A549 treated with AZD9567 at 1 μM for 4 hours (cell line): ENCODE measurements around the gene SLC35G2. TPM values are rescaled to one million over a fixed set of nuclear protein-coding genes. Genes with fewer than 3 reads are reported as not detected.

Experiments used
- total RNA-seq: library from RNA; stranded (reverse); fragments of 200-300 nt; extraction: Qiagen RNA extraction; gene quantifications from 5 replicates; pipeline ENCODE4 v1.2.3, GENCODE V29; 2022; ENCODE audit not compliant: insufficient read depth

The SLC35G2 gene
- 23.1 to 28.3 TPM (median 27.6 TPM) in 5 replicates for total RNA-seq

DNA sequence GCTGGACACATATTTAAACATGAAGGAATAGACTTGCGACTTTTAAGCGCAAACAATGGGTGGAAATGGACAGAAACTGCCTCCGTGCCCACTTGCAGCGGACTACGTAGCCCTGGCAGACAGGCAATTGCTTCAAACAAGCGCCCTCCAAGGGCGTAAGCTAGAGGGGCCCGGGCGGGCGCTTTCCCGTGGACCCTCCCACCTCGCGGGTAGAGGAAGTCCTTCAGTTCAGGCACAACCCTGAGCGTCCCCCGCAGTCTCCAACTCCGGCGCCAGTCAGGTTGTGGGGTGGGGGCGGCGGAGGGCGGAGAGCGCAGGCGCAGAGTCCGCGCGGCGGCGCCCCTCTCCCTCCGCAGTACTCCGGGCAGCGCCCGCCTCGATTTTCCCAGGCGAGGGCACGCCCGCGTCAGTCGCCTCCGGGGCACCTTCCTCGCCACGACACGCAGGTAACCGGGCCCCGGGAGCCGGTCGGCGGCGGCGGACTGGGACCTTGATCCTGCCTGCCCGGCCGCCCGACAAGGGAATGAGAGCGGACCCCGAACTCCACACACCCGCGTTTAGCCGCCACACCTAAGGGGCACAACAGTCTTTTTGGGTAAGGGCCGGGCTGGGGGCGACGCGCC is at the start of gene SLC35G2:
TSS of gene SLC35G2 (plus strand) at position 358 of the 623 bp plus-strand sequence. CDS start 35,335 bp downstream, outside the sequence.

GRCh38 chr3:136861890-136862616 is 43.1 kb downstream of the SLC35G2 start, which contains the start of gene NCK1:
Gene NCK1 (plus strand): TSS chr3:136862208. CDS start chr3:136928002, 65,794 bp downstream.

Other genes with a start within 250 kb of the SLC35G2 start
- gene STAG1, start 66.7 kb upstream of the SLC35G2 start, total RNA-seq: 8.0 to 14.5 TPM (median 8.6 TPM) in 5 replicates
- gene NCK1, start 43.1 kb downstream of the SLC35G2 start, total RNA-seq: 22.3 to 26.2 TPM (median 24.8 TPM) in 5 replicates
- gene IL20RB, start 138.9 kb downstream of the SLC35G2 start, total RNA-seq: 0.70 to 0.93 TPM (median 0.83 TPM) in 4 of 5 replicates, not detected in the other